GM23338 (cell line): ENCODE measurements around the gene IL1A. TPM values are rescaled to one million over a fixed set of nuclear protein-coding genes. Genes with fewer than 3 reads are reported as not detected.

Experiments
- ATAC-seq: fragments of 200-7000 bp; cut with Tn5 transposase; 3 replicates; pipeline ENCODE4 v1.9.1; 2020
- DNase-seq: peaks from one replicate; pipeline ENCODE4 v3.0.0-alpha.2; 2015; ENCODE audit warnings: low spot score
- H2AFZ ChIP-seq: fragments of 200-600 bp; sonication (generic); 2 replicates; pipeline ENCODE4 v1.8.0; 2016; ENCODE audit warnings: antibody characterized with exemption, mild to moderate bottlenecking, moderate library complexity
- H3F3A ChIP-seq: fragments of 200-600 bp; sonication (generic); replicated peaks from 2 replicates; pipeline ENCODE4 v1.8.0; 2017; ENCODE audit warnings: antibody characterized with exemption, mixed run types, low read depth
- H3K27ac ChIP-seq: fragments of 200-600 bp; sonication (generic); 2 replicates; pipeline ENCODE4 v1.6.1; 2016; ENCODE audit warnings: low read depth
- H3K27me3 ChIP-seq: fragments of 200-600 bp; sonication (generic); 2 replicates; pipeline ENCODE4 v1.8.0; 2016; ENCODE audit warnings: mild to moderate bottlenecking, mixed run types, moderate library complexity; ENCODE audit not compliant: insufficient read depth
- H3K36me3 ChIP-seq: fragments of 200-600 bp; sonication (generic); 2 replicates; pipeline ENCODE4 v1.8.0; 2016; ENCODE audit warnings: mild to moderate bottlenecking; ENCODE audit not compliant: insufficient read depth
- H3K4me1 ChIP-seq: fragments of 200-600 bp; sonication (generic); 2 replicates; pipeline ENCODE4 v1.8.0; 2016; ENCODE audit warnings: mild to moderate bottlenecking, moderate library complexity; ENCODE audit not compliant: insufficient read depth
- H3K4me2 ChIP-seq: fragments of 200-600 bp; sonication (generic); 2 replicates; pipeline ENCODE4 v1.7.1; 2017; ENCODE audit warnings: mixed run types
- H3K4me3 ChIP-seq: fragments of 200-600 bp; sonication (generic); 2 replicates; pipeline ENCODE4 v1.6.1; 2016; ENCODE audit warnings: mixed run types
- H3K79me2 ChIP-seq: fragments of 200-600 bp; sonication (generic); replicated peaks from 2 replicates; pipeline ENCODE4 v1.8.0; 2017; ENCODE audit warnings: mild to moderate bottlenecking; ENCODE audit not compliant: insufficient read depth
- H3K9me2 ChIP-seq: fragments of 200-600 bp; sonication (generic); 2 replicates; pipeline ENCODE4 v1.8.0; 2017; ENCODE audit not compliant: insufficient read depth
- H4K20me1 ChIP-seq: fragments of 200-600 bp; sonication (generic); replicated peaks from 2 replicates; pipeline ENCODE4 v1.8.0; 2017; ENCODE audit warnings: mild to moderate bottlenecking; ENCODE audit not compliant: insufficient read depth
- H3K27ac Mint-ChIP-seq: 2 replicates; pipeline ENCODE4 v1.8.0; 2020; ENCODE audit warnings: inconsistent platforms, mild to moderate bottlenecking, moderate library complexity, mixed read lengths
- H3K27me3 Mint-ChIP-seq: 3 replicates; pipeline ENCODE4 v1.8.0; 2022; ENCODE audit warnings: low read depth, mild to moderate bottlenecking, moderate library complexity, mixed read lengths, inconsistent platforms; ENCODE audit not compliant: insufficient read depth, poor library complexity
- H3K36me3 Mint-ChIP-seq: 3 replicates; pipeline ENCODE4 v1.8.0; 2021; ENCODE audit warnings: low read depth, mild to moderate bottlenecking, inconsistent platforms, moderate library complexity, mixed read lengths
- H3K4me1 Mint-ChIP-seq: 3 replicates; pipeline ENCODE4 v1.8.0; 2020; ENCODE audit warnings: mild to moderate bottlenecking, inconsistent platforms, mixed read lengths
- H3K4me3 Mint-ChIP-seq: 3 replicates; pipeline ENCODE4 v1.8.0; 2021; ENCODE audit warnings: moderate library complexity, mild to moderate bottlenecking, inconsistent platforms, mixed read lengths
- H3K9me3 Mint-ChIP-seq: 3 replicates; pipeline ENCODE4 v1.8.0; 2020; ENCODE audit warnings: moderate library complexity, mild to moderate bottlenecking, inconsistent platforms, mixed read lengths
- CREB1 ChIP-seq: fragments of 250-450 bp; sonication (Bioruptor Pico); IDR thresholded peaks from 2 replicates; pipeline ENCODE4 v1.5.0; 2020; ENCODE audit warnings: low read depth, mild to moderate bottlenecking, moderate library complexity
- CTCF ChIP-seq, 2 experiments: fragments of 200-600 bp in 1 of 2; sonication (generic) in 1 of 2; conservative IDR thresholded peaks; 2 replicates each; pipeline versions ENCODE4 v1.5.1 to v1.6.1; 2016 to 2017; ENCODE audit warnings: antibody characterized with exemption in 2 of 2, low read depth in 2 of 2, mild to moderate bottlenecking in 2 of 2, moderate library complexity in 1 of 2
- ETS1 ChIP-seq: IDR thresholded peaks from 2 replicates; pipeline ENCODE4 v1.6.1; 2016; ENCODE audit warnings: antibody characterized with exemption
- EZH2 ChIP-seq: fragments of 200-600 bp; sonication (generic); IDR thresholded peaks from one replicate; pipeline ENCODE4 v1.8.0; 2017; ENCODE audit warnings: antibody characterized with exemption, mild to moderate bottlenecking, low read depth; ENCODE audit not compliant: unreplicated experiment
- EZH2phosphoT487 ChIP-seq: fragments of 200-600 bp; sonication (generic); IDR thresholded peaks from one replicate; pipeline ENCODE4 v1.8.1; 2018; ENCODE audit warnings: antibody characterized with exemption; ENCODE audit not compliant: unreplicated experiment
- JUNB ChIP-seq: IDR thresholded peaks from one replicate; pipeline ENCODE4 v1.6.1; 2016; ENCODE audit warnings: antibody characterized with exemption; ENCODE audit not compliant: unreplicated experiment
- NANOG ChIP-seq: IDR thresholded peaks from 2 replicates; pipeline ENCODE4 v1.6.1; 2016; ENCODE audit warnings: antibody characterized with exemption, borderline replicate concordance
- POLR2AphosphoS5 ChIP-seq: IDR thresholded peaks from 2 replicates; pipeline ENCODE4 v1.6.1; 2016; ENCODE audit warnings: antibody characterized with exemption, low read depth
- REST ChIP-seq: IDR thresholded peaks from one replicate; pipeline ENCODE4 v1.6.1; 2018; ENCODE audit warnings: antibody characterized with exemption; ENCODE audit not compliant: unreplicated experiment
- STAT1 ChIP-seq: IDR thresholded peaks from one replicate; pipeline ENCODE4 v1.6.1; 2016; ENCODE audit warnings: antibody characterized with exemption; ENCODE audit not compliant: unreplicated experiment
- ZNF114 ChIP-seq: fragments of 250-450 bp; sonication (Bioruptor Pico); IDR thresholded peaks from 2 replicates; pipeline ENCODE4 v1.5.0; 2020; ENCODE audit warnings: mild to moderate bottlenecking, moderate library complexity
- ZNF331 ChIP-seq: fragments of 250-450 bp; sonication (Bioruptor Pico); IDR thresholded peaks from 2 replicates; pipeline ENCODE4 v1.5.0; 2020; ENCODE audit warnings: low read depth, mild to moderate bottlenecking, moderate library complexity
- ZNF462 ChIP-seq: fragments of 250-450 bp; sonication (Bioruptor Pico); IDR thresholded peaks from 2 replicates; pipeline ENCODE4 v1.5.0; 2020; ENCODE audit warnings: mild to moderate bottlenecking, moderate library complexity
- polyA plus RNA-seq: library from polyadenylated mRNA; unstranded; fragments of >200 nt; fragmentation: Nextera tagmentation; extraction: Ambion mirVana; gene quantifications from 2 replicates; pipeline ENCODE4 v1.2.1, GENCODE V29; 2016
- total RNA-seq: library from RNA; depleted of rRNA; stranded (reverse); fragments of >200 nt; shearing (Covaris generic); gene quantifications from 2 replicates; pipeline ENCODE4 v1.2.3, GENCODE V29; 2014

The IL1A gene
- total and polyA plus RNA-seq, 2 experiments from 2014 or later, result 0.65 to 0.73 TPM

- DNase-seq (no peak), ATAC-seq (no peak)
- Mint-ChIP-seq H3K36me3 (peaks cover 11% of the 10 kb centered on the region; the same call in 2 of the 3 replicates), H3K27me3 (peaks cover 4% of the 10 kb centered on the region), H3K4me3 (no peak overlapping the region), H3K27ac (no peak overlapping the region), H3K4me1 (peaks cover 17% of the 10 kb centered on the region), H3K9me3 (peaks cover 4% of the 10 kb centered on the region)
- TF ChIP-seq EZH2 (no peak), EZH2phosphoT487 (no peak), ZNF331 (CRISPR knock-in tag) (no peak), REST (no peak), ZNF462 (CRISPR knock-in tag) (no peak), NANOG (no peak), POLR2AphosphoS5 (no peak), JUNB (no peak), STAT1 (no peak), ZNF114 (CRISPR knock-in tag) (no peak), CREB1 (CRISPR knock-in tag) (no peak), ETS1 (no peak), CTCF (conservative IDR thresholded peaks at IDR 0.05; ENCODE audit: low read depth in 2 of 2) (no peak)
- Histone ChIP-seq H4K20me1 (no peaks in the 10 kb centered on the region), H3K4me1 (peaks cover 12% of the 10 kb centered on the region; the same call in 1 of the 2 replicates), H3K36me3 (no peaks in the 10 kb centered on the region), H3K79me2 (no peaks in the 10 kb centered on the region), H3K4me2 (no peak overlapping the region), H2AFZ (no peak overlapping the region), H3F3A (no peaks in the 10 kb centered on the region), H3K27ac (no peak overlapping the region), H3K27me3 (no peaks in the 10 kb centered on the region), H3K4me3 (no peak overlapping the region), H3K9me2 (0 out of 2 replicates have a peak, but pooled peaks cover 4% of the 10 kb centered on the region)
These were observed 8.1 kb upstream of the IL1A start for GRCh38 chr2:112792419-112792818.
